ENCODE data around the gene PRKN. TPM values are rescaled to one million over a fixed set of nuclear protein-coding genes. Genes with fewer than 3 reads are reported as not detected.

Gene PRKN
- total RNA-seq, 1 donor from 2014 or later, result 7.0 TPM

- no peak for TF ChIP-seq CTCF (IDR thresholded peaks at IDR 0.05; ENCODE audit: partially characterized antibody, unreplicated experiment)
- Mint-ChIP-seq H3K4me3 (ENCODE audit: unreplicated experiment) (no peak overlapping the region), H3K27ac (ENCODE audit: unreplicated experiment) (no peak overlapping the region), H3K4me1 (ENCODE audit: low read depth, unreplicated experiment) (no peaks in the 10 kb centered on the region), H3K27me3 (ENCODE audit: unreplicated experiment) (no peaks in the 10 kb centered on the region), H3K9me3 (ENCODE audit: unreplicated experiment) (no peaks in the 10 kb centered on the region), H3K36me3 (ENCODE audit: unreplicated experiment) (peaks cover 5% of the 10 kb centered on the region)
- no peak for DNase-seq
Measured at GRCh38 chr6:161817881-161818280, 909.7 kb downstream of the PRKN start.

- H3K36me3 Mint-ChIP-seq (ENCODE audit: unreplicated experiment), result peaks cover 8% of the 10 kb centered on the region
- no peak overlapping the region for H3K27ac Mint-ChIP-seq (ENCODE audit: unreplicated experiment)
- DNase-seq, result no peak
Measured at GRCh38 chr6:161815965-161816364, 911.6 kb downstream of the PRKN start.

GRCh38 chr6:161813156-161813555 lies 914.4 kb downstream of the PRKN start:
- Mint-ChIP-seq H3K4me3 (ENCODE audit: unreplicated experiment) (no peak overlapping the region), H3K27me3 (ENCODE audit: unreplicated experiment) (no peaks in the 10 kb centered on the region), H3K9me3 (ENCODE audit: unreplicated experiment) (no peaks in the 10 kb centered on the region), H3K27ac (ENCODE audit: unreplicated experiment) (no peak overlapping the region), H3K36me3 (ENCODE audit: unreplicated experiment) (peaks cover 8% of the 10 kb centered on the region), H3K4me1 (ENCODE audit: low read depth, unreplicated experiment) (no peaks in the 10 kb centered on the region)
- no peak for DNase-seq
- no peak for TF ChIP-seq CTCF (IDR thresholded peaks at IDR 0.05; ENCODE audit: partially characterized antibody, unreplicated experiment)

More at GRCh38 chr6:161815965-161816364, 911.6 kb downstream of the PRKN start:
- H3K9me3 Mint-ChIP-seq (ENCODE audit: unreplicated experiment), result no peaks in the 10 kb centered on the region
- no peaks in the 10 kb centered on the region for H3K4me1 Mint-ChIP-seq (ENCODE audit: low read depth, unreplicated experiment)
- TF ChIP-seq CTCF (IDR thresholded peaks at IDR 0.05; ENCODE audit: partially characterized antibody, unreplicated experiment), result no peak
- H3K27me3 Mint-ChIP-seq (ENCODE audit: unreplicated experiment), result no peaks in the 10 kb centered on the region
- no peak overlapping the region for H3K4me3 Mint-ChIP-seq (ENCODE audit: unreplicated experiment)

GRCh38 chr6:161809971-161810370 lies 917.6 kb downstream of the PRKN start:
- H3K27me3 Mint-ChIP-seq (ENCODE audit: unreplicated experiment), result no peaks in the 10 kb centered on the region
- H3K4me3 Mint-ChIP-seq (ENCODE audit: unreplicated experiment), result no peak overlapping the region
- H3K4me1 Mint-ChIP-seq (ENCODE audit: low read depth, unreplicated experiment), result no peaks in the 10 kb centered on the region
- no peak for TF ChIP-seq CTCF (IDR thresholded peaks at IDR 0.05; ENCODE audit: partially characterized antibody, unreplicated experiment)
- H3K36me3 Mint-ChIP-seq (ENCODE audit: unreplicated experiment), result peaks cover 8% of the 10 kb centered on the region
- H3K27ac Mint-ChIP-seq (ENCODE audit: unreplicated experiment), result no peak overlapping the region
- no peaks in the 10 kb centered on the region for H3K9me3 Mint-ChIP-seq (ENCODE audit: unreplicated experiment)
- DNase-seq, result no peak

- H3K36me3 Mint-ChIP-seq (ENCODE audit: unreplicated experiment), result no peaks in the 10 kb centered on the region
- no peak for DNase-seq
- H3K9me3 Mint-ChIP-seq (ENCODE audit: unreplicated experiment), result no peaks in the 10 kb centered on the region
- H3K4me1 Mint-ChIP-seq (ENCODE audit: low read depth, unreplicated experiment), result no peaks in the 10 kb centered on the region
- peaks cover 4% of the 10 kb centered on the region for H3K27me3 Mint-ChIP-seq (ENCODE audit: unreplicated experiment)
- H3K27ac Mint-ChIP-seq (ENCODE audit: unreplicated experiment), result no peak overlapping the region
- H3K4me3 Mint-ChIP-seq (ENCODE audit: unreplicated experiment), result no peak overlapping the region
- TF ChIP-seq CTCF (IDR thresholded peaks at IDR 0.05; ENCODE audit: partially characterized antibody, unreplicated experiment), result no peak
Measured at GRCh38 chr6:161804838-161805237, 922.7 kb downstream of the PRKN start.
